Astrocyte (in vitro differentiated cells and primary cell): Measurements from ENCODE around the gene CDON. TPM values are rescaled to one million over a fixed set of nuclear protein-coding genes. Genes with fewer than 3 reads are reported as not detected.

ENCODE experiments used
- DNase-seq: peaks from one replicate; pipeline ENCODE4 v3.0.0-alpha.2; 2010; ENCODE audit warnings: low read depth
- FAIRE-seq: peaks from 2 replicates; lab custom pipeline; 2011; peaks lifted over from hg19 to GRCh38; lab: Jason Lieb, UNC
- H2AFZ ChIP-seq: 2 replicates; pipeline ENCODE4 v1.6.0; 2012; ENCODE audit warnings: low read depth, low read length, inconsistent platforms
- H3K27ac ChIP-seq: 2 replicates; pipeline ENCODE4 v1.5.1; 2011; ENCODE audit warnings: low read depth, low read length, inconsistent platforms
- H3K27me3 ChIP-seq: 2 replicates; pipeline ENCODE4 v1.6.0; 2011; ENCODE audit warnings: low read length, inconsistent platforms; ENCODE audit not compliant: insufficient read depth
- H3K36me3 ChIP-seq: 2 replicates; pipeline ENCODE4 v1.5.1; 2011; ENCODE audit warnings: low read length, inconsistent platforms; ENCODE audit not compliant: insufficient read depth
- H3K4me1 ChIP-seq: 2 replicates; pipeline ENCODE4 v1.5.1; 2011; ENCODE audit warnings: low read length, inconsistent platforms; ENCODE audit not compliant: insufficient read depth
- H3K4me2 ChIP-seq: 2 replicates; pipeline ENCODE4 v1.6.0; 2012; ENCODE audit warnings: low read length, inconsistent platforms
- H3K4me3 ChIP-seq: 2 replicates; pipeline ENCODE4 v1.5.1; 2011; ENCODE audit warnings: low read depth, mild to moderate bottlenecking, low read length, inconsistent platforms; ENCODE audit not compliant: insufficient read depth
- H3K79me2 ChIP-seq: 2 replicates; pipeline ENCODE4 v1.6.0; 2012; ENCODE audit warnings: mild to moderate bottlenecking, low read length, inconsistent platforms; ENCODE audit not compliant: insufficient read depth
- H3K9ac ChIP-seq: 2 replicates; pipeline ENCODE4 v1.6.0; 2012; ENCODE audit warnings: mild to moderate bottlenecking, low read length, inconsistent platforms
- H3K9me3 ChIP-seq: 2 replicates; pipeline ENCODE4 v1.5.1; 2012; ENCODE audit warnings: low read depth, mild to moderate bottlenecking, low read length, inconsistent platforms; ENCODE audit not compliant: insufficient read depth
- H4K20me1 ChIP-seq: 2 replicates; pipeline ENCODE4 v1.6.0; 2012; ENCODE audit warnings: low read length, inconsistent platforms; ENCODE audit not compliant: insufficient read depth
- H3K27ac Mint-ChIP-seq: one replicate; pipeline ENCODE4 v1.8.0; 2021; ENCODE audit warnings: mild to moderate bottlenecking, mixed read lengths; ENCODE audit not compliant: unreplicated experiment
- H3K27me3 Mint-ChIP-seq: one replicate; pipeline ENCODE4 v1.8.0; 2021; ENCODE audit warnings: low read depth, mixed read lengths; ENCODE audit not compliant: unreplicated experiment
- H3K36me3 Mint-ChIP-seq: one replicate; pipeline ENCODE4 v1.8.0; 2021; ENCODE audit warnings: low read depth, mixed read lengths; ENCODE audit not compliant: unreplicated experiment
- H3K4me1 Mint-ChIP-seq: one replicate; pipeline ENCODE4 v1.8.0; 2021; ENCODE audit warnings: low read depth, mixed read lengths; ENCODE audit not compliant: unreplicated experiment
- H3K4me3 Mint-ChIP-seq: one replicate; pipeline ENCODE4 v1.8.0; 2021; ENCODE audit warnings: mild to moderate bottlenecking, moderate library complexity, mixed read lengths; ENCODE audit not compliant: unreplicated experiment
- H3K9me3 Mint-ChIP-seq: one replicate; pipeline ENCODE4 v1.8.0; 2021; ENCODE audit warnings: mild to moderate bottlenecking, mixed read lengths; ENCODE audit not compliant: unreplicated experiment
- EZH2 ChIP-seq: IDR thresholded peaks from 2 replicates; pipeline ENCODE4 v1.6.1; 2012; ENCODE audit warnings: mild to moderate bottlenecking, low read length, inconsistent platforms; ENCODE audit not compliant: insufficient read depth
- total RNA-seq: library from RNA; stranded (reverse); gene quantifications from 2 replicates; pipeline ENCODE4 v1.2.1, GENCODE V29; 2021
- TF ChIP-seq, protein P1 (sequence below): IDR thresholded peaks from 2 replicates; pipeline ENCODE4 v1.5.1; 2011; ENCODE audit warnings: low read depth, mild to moderate bottlenecking, inconsistent platforms, low read length, moderate library complexity; ENCODE audit not compliant: insufficient read depth

CDON gene
- total RNA-seq, 1 donor from 2014 or later = 15.5 TPM

- Histone ChIP-seq H4K20me1 (no peaks in the 10 kb centered on the region), H2AFZ (no peak overlapping the region), H3K79me2 (no peaks in the 10 kb centered on the region), H3K9ac (no peak overlapping the region), H3K4me2 (no peak overlapping the region), H3K9me3 (no peaks in the 10 kb centered on the region), H3K27me3 (peaks cover 5% of the 10 kb centered on the region), H3K27ac (no peak overlapping the region), H3K4me3 (no peak overlapping the region), H3K4me1 (peaks cover 3% of the 10 kb centered on the region), H3K36me3 (no peaks in the 10 kb centered on the region)
- Mint-ChIP-seq H3K27me3 (peaks cover 17% of the 10 kb centered on the region), H3K9me3 (no peaks in the 10 kb centered on the region), H3K36me3 (peaks cover under 1% of the 10 kb centered on the region), H3K4me1 (peaks cover 29% of the 10 kb centered on the region), H3K4me3 (no peak overlapping the region), H3K27ac (no peak overlapping the region)
- TF ChIP-seq, protein P1, sequence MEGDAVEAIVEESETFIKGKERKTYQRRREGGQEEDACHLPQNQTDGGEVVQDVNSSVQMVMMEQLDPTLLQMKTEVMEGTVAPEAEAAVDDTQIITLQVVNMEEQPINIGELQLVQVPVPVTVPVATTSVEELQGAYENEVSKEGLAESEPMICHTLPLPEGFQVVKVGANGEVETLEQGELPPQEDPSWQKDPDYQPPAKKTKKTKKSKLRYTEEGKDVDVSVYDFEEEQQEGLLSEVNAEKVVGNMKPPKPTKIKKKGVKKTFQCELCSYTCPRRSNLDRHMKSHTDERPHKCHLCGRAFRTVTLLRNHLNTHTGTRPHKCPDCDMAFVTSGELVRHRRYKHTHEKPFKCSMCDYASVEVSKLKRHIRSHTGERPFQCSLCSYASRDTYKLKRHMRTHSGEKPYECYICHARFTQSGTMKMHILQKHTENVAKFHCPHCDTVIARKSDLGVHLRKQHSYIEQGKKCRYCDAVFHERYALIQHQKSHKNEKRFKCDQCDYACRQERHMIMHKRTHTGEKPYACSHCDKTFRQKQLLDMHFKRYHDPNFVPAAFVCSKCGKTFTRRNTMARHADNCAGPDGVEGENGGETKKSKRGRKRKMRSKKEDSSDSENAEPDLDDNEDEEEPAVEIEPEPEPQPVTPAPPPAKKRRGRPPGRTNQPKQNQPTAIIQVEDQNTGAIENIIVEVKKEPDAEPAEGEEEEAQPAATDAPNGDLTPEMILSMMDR = no peak
- no peak for TF ChIP-seq EZH2
- FAIRE-seq = no peak
- no peak for DNase-seq
Observed at GRCh38 chr11:126101251-126101929, 38.7 kb upstream of the CDON start.

DNA sequence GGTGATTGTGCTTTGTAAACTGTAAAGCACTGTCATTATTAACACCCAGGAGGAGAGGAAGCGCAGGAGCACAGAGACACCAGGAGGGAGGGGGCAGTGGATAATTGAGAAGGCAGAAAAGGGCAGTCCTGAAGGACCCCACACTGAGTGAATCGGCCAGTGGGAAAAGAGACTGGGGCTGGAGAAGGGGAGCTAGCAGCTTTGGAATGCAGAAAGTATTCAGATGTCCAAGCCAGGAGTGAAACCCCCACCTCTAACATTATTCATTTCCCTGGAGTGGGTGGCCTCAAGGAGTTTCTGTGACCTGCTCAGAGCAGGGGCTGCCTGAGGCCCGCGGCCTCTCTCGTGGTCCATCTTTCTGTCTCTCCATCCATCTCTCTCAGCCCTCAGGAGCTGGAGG, 38.0 kb upstream of the CDON start:
- Mint-ChIP-seq H3K27me3 (peaks cover 15% of the 10 kb centered on the region), H3K9me3 (no peaks in the 10 kb centered on the region), H3K36me3 (peaks cover 3% of the 10 kb centered on the region), H3K4me1 (peaks cover 29% of the 10 kb centered on the region), H3K27ac (no peak overlapping the region), H3K4me3 (no peak overlapping the region)
- Histone ChIP-seq H3K36me3 (no peaks in the 10 kb centered on the region), H2AFZ (no peak overlapping the region), H3K27me3 (peaks cover 5% of the 10 kb centered on the region), H3K4me2 (no peak overlapping the region), H3K79me2 (no peaks in the 10 kb centered on the region), H3K9ac (no peak overlapping the region), H3K27ac (no peak overlapping the region), H4K20me1 (no peaks in the 10 kb centered on the region), H3K4me3 (no peak overlapping the region), H3K4me1 (peaks cover 3% of the 10 kb centered on the region), H3K9me3 (no peaks in the 10 kb centered on the region)
- FAIRE-seq (no peak), DNase-seq (no peak)
- TF ChIP-seq, protein P1 = no peak
- no peak for TF ChIP-seq EZH2

GRCh38 chr11:126098204-126098769, 35.6 kb upstream of the CDON start:
- DNase-seq (no peak), FAIRE-seq (no peak)
- H3K36me3 Mint-ChIP-seq = peaks cover 3% of the 10 kb centered on the region
- H3K9me3 ChIP-seq = no peaks in the 10 kb centered on the region
- H3K79me2 ChIP-seq = no peaks in the 10 kb centered on the region
- no peak overlapping the region for H3K4me3 Mint-ChIP-seq
- no peak overlapping the region for H3K27ac ChIP-seq
- H4K20me1 ChIP-seq = no peaks in the 10 kb centered on the region
- no peak overlapping the region for H2AFZ ChIP-seq
- peaks cover 10% of the 10 kb centered on the region for H3K27me3 ChIP-seq
- peaks cover 13% of the 10 kb centered on the region for H3K27me3 Mint-ChIP-seq
- no peak for TF ChIP-seq EZH2
- TF ChIP-seq, protein P1 = no peak
- H3K27ac Mint-ChIP-seq = no peak overlapping the region
- no peak overlapping the region for H3K9ac ChIP-seq
- H3K4me1 ChIP-seq = peaks cover 3% of the 10 kb centered on the region
- no peak overlapping the region for H3K4me3 ChIP-seq
- H3K36me3 ChIP-seq = no peaks in the 10 kb centered on the region
- no peaks in the 10 kb centered on the region for H3K9me3 Mint-ChIP-seq
- no peak overlapping the region for H3K4me2 ChIP-seq
- H3K4me1 Mint-ChIP-seq = peaks cover 21% of the 10 kb centered on the region
